GM23338 (cell line): ENCODE results near the gene PREP. TPM values are rescaled to one million over a fixed set of nuclear protein-coding genes. Genes with fewer than 3 reads are reported as not detected.
A peak's percentile ranks its signal among the peaks of the same experiment; 100 is the strongest.

Source experiments
- ATAC-seq: fragments of 200-7000 bp; cut with Tn5 transposase; 3 replicates; pipeline ENCODE4 v1.9.1; 2020
- DNase-seq: peaks from one replicate; pipeline ENCODE4 v3.0.0-alpha.2; 2015; ENCODE audit warnings: low spot score
- H2AFZ ChIP-seq: fragments of 200-600 bp; sonication (generic); 2 replicates; pipeline ENCODE4 v1.8.0; 2016; ENCODE audit warnings: antibody characterized with exemption, mild to moderate bottlenecking, moderate library complexity
- H3F3A ChIP-seq: fragments of 200-600 bp; sonication (generic); replicated peaks from 2 replicates; pipeline ENCODE4 v1.8.0; 2017; ENCODE audit warnings: antibody characterized with exemption, mixed run types, low read depth
- H3K27ac ChIP-seq: fragments of 200-600 bp; sonication (generic); 2 replicates; pipeline ENCODE4 v1.6.1; 2016; ENCODE audit warnings: low read depth
- H3K27me3 ChIP-seq: fragments of 200-600 bp; sonication (generic); 2 replicates; pipeline ENCODE4 v1.8.0; 2016; ENCODE audit warnings: mild to moderate bottlenecking, mixed run types, moderate library complexity; ENCODE audit not compliant: insufficient read depth
- H3K36me3 ChIP-seq: fragments of 200-600 bp; sonication (generic); 2 replicates; pipeline ENCODE4 v1.8.0; 2016; ENCODE audit warnings: mild to moderate bottlenecking; ENCODE audit not compliant: insufficient read depth
- H3K4me1 ChIP-seq: fragments of 200-600 bp; sonication (generic); 2 replicates; pipeline ENCODE4 v1.8.0; 2016; ENCODE audit warnings: mild to moderate bottlenecking, moderate library complexity; ENCODE audit not compliant: insufficient read depth
- H3K4me2 ChIP-seq: fragments of 200-600 bp; sonication (generic); 2 replicates; pipeline ENCODE4 v1.7.1; 2017; ENCODE audit warnings: mixed run types
- H3K4me3 ChIP-seq: fragments of 200-600 bp; sonication (generic); 2 replicates; pipeline ENCODE4 v1.6.1; 2016; ENCODE audit warnings: mixed run types
- H3K79me2 ChIP-seq: fragments of 200-600 bp; sonication (generic); replicated peaks from 2 replicates; pipeline ENCODE4 v1.8.0; 2017; ENCODE audit warnings: mild to moderate bottlenecking; ENCODE audit not compliant: insufficient read depth
- H3K9me2 ChIP-seq: fragments of 200-600 bp; sonication (generic); 2 replicates; pipeline ENCODE4 v1.8.0; 2017; ENCODE audit not compliant: insufficient read depth
- H4K20me1 ChIP-seq: fragments of 200-600 bp; sonication (generic); replicated peaks from 2 replicates; pipeline ENCODE4 v1.8.0; 2017; ENCODE audit warnings: mild to moderate bottlenecking; ENCODE audit not compliant: insufficient read depth
- H3K27ac Mint-ChIP-seq: 2 replicates; pipeline ENCODE4 v1.8.0; 2020; ENCODE audit warnings: inconsistent platforms, mild to moderate bottlenecking, moderate library complexity, mixed read lengths
- H3K27me3 Mint-ChIP-seq: 3 replicates; pipeline ENCODE4 v1.8.0; 2022; ENCODE audit warnings: low read depth, mild to moderate bottlenecking, moderate library complexity, mixed read lengths, inconsistent platforms; ENCODE audit not compliant: insufficient read depth, poor library complexity
- H3K36me3 Mint-ChIP-seq: 3 replicates; pipeline ENCODE4 v1.8.0; 2021; ENCODE audit warnings: low read depth, mild to moderate bottlenecking, inconsistent platforms, moderate library complexity, mixed read lengths
- H3K4me1 Mint-ChIP-seq: 3 replicates; pipeline ENCODE4 v1.8.0; 2020; ENCODE audit warnings: mild to moderate bottlenecking, inconsistent platforms, mixed read lengths
- H3K4me3 Mint-ChIP-seq: 3 replicates; pipeline ENCODE4 v1.8.0; 2021; ENCODE audit warnings: moderate library complexity, mild to moderate bottlenecking, inconsistent platforms, mixed read lengths
- H3K9me3 Mint-ChIP-seq: 3 replicates; pipeline ENCODE4 v1.8.0; 2020; ENCODE audit warnings: moderate library complexity, mild to moderate bottlenecking, inconsistent platforms, mixed read lengths
- CREB1 ChIP-seq: fragments of 250-450 bp; sonication (Bioruptor Pico); IDR thresholded peaks from 2 replicates; pipeline ENCODE4 v1.5.0; 2020; ENCODE audit warnings: low read depth, mild to moderate bottlenecking, moderate library complexity
- CTCF ChIP-seq, 2 experiments: fragments of 200-600 bp in 1 of 2; sonication (generic) in 1 of 2; conservative IDR thresholded peaks; 2 replicates each; pipeline versions ENCODE4 v1.5.1 to v1.6.1; 2016 to 2017; ENCODE audit warnings: antibody characterized with exemption in 2 of 2, low read depth in 2 of 2, mild to moderate bottlenecking in 2 of 2, moderate library complexity in 1 of 2
- EZH2 ChIP-seq: fragments of 200-600 bp; sonication (generic); IDR thresholded peaks from one replicate; pipeline ENCODE4 v1.8.0; 2017; ENCODE audit warnings: antibody characterized with exemption, mild to moderate bottlenecking, low read depth; ENCODE audit not compliant: unreplicated experiment
- EZH2phosphoT487 ChIP-seq: fragments of 200-600 bp; sonication (generic); IDR thresholded peaks from one replicate; pipeline ENCODE4 v1.8.1; 2018; ENCODE audit warnings: antibody characterized with exemption; ENCODE audit not compliant: unreplicated experiment
- JUNB ChIP-seq: IDR thresholded peaks from one replicate; pipeline ENCODE4 v1.6.1; 2016; ENCODE audit warnings: antibody characterized with exemption; ENCODE audit not compliant: unreplicated experiment
- NANOG ChIP-seq: IDR thresholded peaks from 2 replicates; pipeline ENCODE4 v1.6.1; 2016; ENCODE audit warnings: antibody characterized with exemption, borderline replicate concordance
- POLR2AphosphoS5 ChIP-seq: IDR thresholded peaks from 2 replicates; pipeline ENCODE4 v1.6.1; 2016; ENCODE audit warnings: antibody characterized with exemption, low read depth
- REST ChIP-seq: IDR thresholded peaks from one replicate; pipeline ENCODE4 v1.6.1; 2018; ENCODE audit warnings: antibody characterized with exemption; ENCODE audit not compliant: unreplicated experiment
- STAT1 ChIP-seq: IDR thresholded peaks from one replicate; pipeline ENCODE4 v1.6.1; 2016; ENCODE audit warnings: antibody characterized with exemption; ENCODE audit not compliant: unreplicated experiment
- ZNF114 ChIP-seq: fragments of 250-450 bp; sonication (Bioruptor Pico); IDR thresholded peaks from 2 replicates; pipeline ENCODE4 v1.5.0; 2020; ENCODE audit warnings: mild to moderate bottlenecking, moderate library complexity
- ZNF331 ChIP-seq: fragments of 250-450 bp; sonication (Bioruptor Pico); IDR thresholded peaks from 2 replicates; pipeline ENCODE4 v1.5.0; 2020; ENCODE audit warnings: low read depth, mild to moderate bottlenecking, moderate library complexity
- polyA plus RNA-seq: library from polyadenylated mRNA; unstranded; fragments of >200 nt; fragmentation: Nextera tagmentation; extraction: Ambion mirVana; gene quantifications from 2 replicates; pipeline ENCODE4 v1.2.1, GENCODE V29; 2016
- total RNA-seq: library from RNA; depleted of rRNA; stranded (reverse); fragments of >200 nt; shearing (Covaris generic); gene quantifications from 2 replicates; pipeline ENCODE4 v1.2.3, GENCODE V29; 2014
- TF ChIP-seq, protein P1 (sequence below): fragments of 250-450 bp; sonication (Bioruptor Pico); IDR thresholded peaks from 2 replicates; pipeline ENCODE4 v1.5.0; 2020; ENCODE audit warnings: mild to moderate bottlenecking, moderate library complexity
- TF ChIP-seq, protein P2 (sequence below): IDR thresholded peaks from 2 replicates; pipeline ENCODE4 v1.6.1; 2016; ENCODE audit warnings: antibody characterized with exemption

The PREP gene
- total and polyA plus RNA-seq, 2 experiments from 2014 or later: 28.5 to 52.7 TPM

GRCh38 chr6:105388392-105388791, 14.5 kb downstream of the PREP start:
- Histone ChIP-seq H3K4me1 (0 out of 2 replicates have a peak, but pooled peaks cover 5% of the 10 kb centered on the region), H4K20me1 (peaks cover 6% of the 10 kb centered on the region), H3K36me3 (no peaks in the 10 kb centered on the region; the same call in 1 of the 2 replicates), H3F3A (no peaks in the 10 kb centered on the region), H3K9me2 (no peaks in the 10 kb centered on the region), H3K27me3 (no peaks in the 10 kb centered on the region), H3K4me2 (no peak overlapping the region), H3K27ac (no peak overlapping the region), H3K79me2 (peaks cover 45% of the 10 kb centered on the region), H2AFZ (no peak overlapping the region), H3K4me3 (no peak overlapping the region)
- H3K36me3 Mint-ChIP-seq: peaks cover 18% of the 10 kb centered on the region; the same call in 2 of the 3 replicates
- DNase-seq (no peak), ATAC-seq (no peak)
- TF ChIP-seq ZNF331 (CRISPR knock-in tag) (no peak), ZNF114 (CRISPR knock-in tag) (no peak), NANOG (no peak), POLR2AphosphoS5 (no peak), STAT1 (no peak), EZH2 (no peak), CREB1 (no peak), REST (no peak), JUNB (no peak), EZH2phosphoT487 (no peak), CTCF (conservative IDR thresholded peaks at IDR 0.05; ENCODE audit: low read depth in 2 of 2) (no peak)
- TF ChIP-seq, protein P1, sequence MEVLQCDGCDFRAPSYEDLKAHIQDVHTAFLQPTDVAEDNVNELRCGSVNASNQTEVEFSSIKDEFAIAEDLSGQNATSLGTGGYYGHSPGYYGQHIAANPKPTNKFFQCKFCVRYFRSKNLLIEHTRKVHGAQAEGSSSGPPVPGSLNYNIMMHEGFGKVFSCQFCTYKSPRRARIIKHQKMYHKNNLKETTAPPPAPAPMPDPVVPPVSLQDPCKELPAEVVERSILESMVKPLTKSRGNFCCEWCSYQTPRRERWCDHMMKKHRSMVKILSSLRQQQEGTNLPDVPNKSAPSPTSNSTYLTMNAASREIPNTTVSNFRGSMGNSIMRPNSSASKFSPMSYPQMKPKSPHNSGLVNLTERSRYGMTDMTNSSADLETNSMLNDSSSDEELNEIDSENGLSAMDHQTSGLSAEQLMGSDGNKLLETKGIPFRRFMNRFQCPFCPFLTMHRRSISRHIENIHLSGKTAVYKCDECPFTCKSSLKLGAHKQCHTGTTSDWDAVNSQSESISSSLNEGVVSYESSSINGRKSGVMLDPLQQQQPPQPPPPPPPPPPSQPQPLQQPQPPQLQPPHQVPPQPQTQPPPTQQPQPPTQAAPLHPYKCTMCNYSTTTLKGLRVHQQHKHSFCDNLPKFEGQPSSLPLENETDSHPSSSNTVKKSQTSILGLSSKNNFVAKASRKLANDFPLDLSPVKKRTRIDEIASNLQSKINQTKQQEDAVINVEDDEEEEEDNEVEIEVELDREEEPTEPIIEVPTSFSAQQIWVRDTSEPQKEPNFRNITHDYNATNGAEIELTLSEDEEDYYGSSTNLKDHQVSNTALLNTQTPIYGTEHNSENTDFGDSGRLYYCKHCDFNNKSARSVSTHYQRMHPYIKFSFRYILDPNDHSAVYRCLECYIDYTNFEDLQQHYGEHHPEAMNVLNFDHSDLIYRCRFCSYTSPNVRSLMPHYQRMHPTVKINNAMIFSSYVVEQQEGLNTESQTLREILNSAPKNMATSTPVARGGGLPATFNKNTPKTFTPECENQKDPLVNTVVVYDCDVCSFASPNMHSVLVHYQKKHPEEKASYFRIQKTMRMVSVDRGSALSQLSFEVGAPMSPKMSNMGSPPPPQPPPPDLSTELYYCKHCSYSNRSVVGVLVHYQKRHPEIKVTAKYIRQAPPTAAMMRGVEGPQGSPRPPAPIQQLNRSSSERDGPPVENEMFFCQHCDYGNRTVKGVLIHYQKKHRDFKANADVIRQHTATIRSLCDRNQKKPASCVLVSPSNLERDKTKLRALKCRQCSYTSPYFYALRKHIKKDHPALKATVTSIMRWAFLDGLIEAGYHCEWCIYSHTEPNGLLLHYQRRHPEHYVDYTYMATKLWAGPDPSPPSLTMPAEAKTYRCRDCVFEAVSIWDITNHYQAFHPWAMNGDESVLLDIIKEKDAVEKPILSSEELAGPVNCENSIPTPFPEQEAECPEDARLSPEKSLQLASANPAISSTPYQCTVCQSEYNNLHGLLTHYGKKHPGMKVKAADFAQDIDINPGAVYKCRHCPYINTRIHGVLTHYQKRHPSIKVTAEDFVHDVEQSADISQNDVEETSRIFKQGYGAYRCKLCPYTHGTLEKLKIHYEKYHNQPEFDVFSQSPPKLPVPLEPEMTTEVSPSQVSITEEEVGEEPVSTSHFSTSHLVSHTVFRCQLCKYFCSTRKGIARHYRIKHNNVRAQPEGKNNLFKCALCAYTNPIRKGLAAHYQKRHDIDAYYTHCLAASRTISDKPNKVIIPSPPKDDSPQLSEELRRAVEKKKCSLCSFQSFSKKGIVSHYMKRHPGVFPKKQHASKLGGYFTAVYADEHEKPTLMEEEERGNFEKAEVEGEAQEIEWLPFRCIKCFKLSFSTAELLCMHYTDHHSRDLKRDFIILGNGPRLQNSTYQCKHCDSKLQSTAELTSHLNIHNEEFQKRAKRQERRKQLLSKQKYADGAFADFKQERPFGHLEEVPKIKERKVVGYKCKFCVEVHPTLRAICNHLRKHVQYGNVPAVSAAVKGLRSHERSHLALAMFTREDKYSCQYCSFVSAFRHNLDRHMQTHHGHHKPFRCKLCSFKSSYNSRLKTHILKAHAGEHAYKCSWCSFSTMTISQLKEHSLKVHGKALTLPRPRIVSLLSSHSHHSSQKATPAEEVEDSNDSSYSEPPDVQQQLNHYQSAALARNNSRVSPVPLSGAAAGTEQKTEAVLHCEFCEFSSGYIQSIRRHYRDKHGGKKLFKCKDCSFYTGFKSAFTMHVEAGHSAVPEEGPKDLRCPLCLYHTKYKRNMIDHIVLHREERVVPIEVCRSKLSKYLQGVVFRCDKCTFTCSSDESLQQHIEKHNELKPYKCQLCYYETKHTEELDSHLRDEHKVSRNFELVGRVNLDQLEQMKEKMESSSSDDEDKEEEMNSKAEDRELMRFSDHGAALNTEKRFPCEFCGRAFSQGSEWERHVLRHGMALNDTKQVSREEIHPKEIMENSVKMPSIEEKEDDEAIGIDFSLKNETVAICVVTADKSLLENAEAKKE (CRISPR knock-in tag): no peak
- TF ChIP-seq, protein P2, sequence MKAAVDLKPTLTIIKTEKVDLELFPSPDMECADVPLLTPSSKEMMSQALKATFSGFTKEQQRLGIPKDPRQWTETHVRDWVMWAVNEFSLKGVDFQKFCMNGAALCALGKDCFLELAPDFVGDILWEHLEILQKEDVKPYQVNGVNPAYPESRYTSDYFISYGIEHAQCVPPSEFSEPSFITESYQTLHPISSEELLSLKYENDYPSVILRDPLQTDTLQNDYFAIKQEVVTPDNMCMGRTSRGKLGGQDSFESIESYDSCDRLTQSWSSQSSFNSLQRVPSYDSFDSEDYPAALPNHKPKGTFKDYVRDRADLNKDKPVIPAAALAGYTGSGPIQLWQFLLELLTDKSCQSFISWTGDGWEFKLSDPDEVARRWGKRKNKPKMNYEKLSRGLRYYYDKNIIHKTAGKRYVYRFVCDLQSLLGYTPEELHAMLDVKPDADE: no peak
- no peaks in the 10 kb centered on the region for H3K9me3 Mint-ChIP-seq
- peaks cover 3% of the 10 kb centered on the region for H3K27me3 Mint-ChIP-seq
- no peak overlapping the region for H3K4me3 Mint-ChIP-seq
- H3K27ac Mint-ChIP-seq: peak overlapping the region; percentile 38; the same call in 1 of the 2 replicates
- H3K4me1 Mint-ChIP-seq: peaks cover 17% of the 10 kb centered on the region
